Lower lobe of right lung (tissue), 2 donors: ENCODE results near the gene RSPH3. TPM values are rescaled to one million over a fixed set of nuclear protein-coding genes. Genes with fewer than 3 reads are reported as not detected.
"Not testable (repeated sequence)": the region's sequence is repeated elsewhere in the genome, so short reads cannot be mapped to it uniquely, and the experiment has no call there.

ENCODE experiments used
- ATAC-seq, 2 donors: fragments of 200-7000 bp; cut with Tn5 transposase; one replicate each; pipeline ENCODE4 v1.9.1; 2020 to 2022; ENCODE audit warnings: mild to moderate bottlenecking in 2 of 2, moderate library complexity in 2 of 2
- DNase-seq: peaks from one replicate; pipeline ENCODE4 v3.0.0-alpha.2; 2020
- H3K27ac ChIP-seq: fragments of 200-600 bp; one replicate; pipeline ENCODE4 v1.8.0; 2022
- H3K27me3 ChIP-seq: fragments of 200-600 bp; one replicate; pipeline ENCODE4 v1.8.0; 2022; ENCODE audit warnings: low read depth
- H3K36me3 ChIP-seq: fragments of 200-600 bp; one replicate; pipeline ENCODE4 v1.8.0; 2022; ENCODE audit warnings: mild to moderate bottlenecking
- H3K4me1 ChIP-seq: fragments of 200-600 bp; one replicate; pipeline ENCODE4 v1.8.0; 2022
- H3K4me3 ChIP-seq: fragments of 200-600 bp; one replicate; pipeline ENCODE4 v1.8.0; 2022; ENCODE audit warnings: mild to moderate bottlenecking
- H3K9me3 ChIP-seq: fragments of 200-600 bp; one replicate; pipeline ENCODE4 v1.8.0; 2022
- intact Hi-C: fragments of 100-400 bp; cut with DNase I; formaldehyde crosslinking; loops from one replicate; pipeline ENCODE4 v1.11.0; 2022
- total RNA-seq: library from RNA; stranded (reverse); fragmentation: NEBNext Ultra II Directional; extraction: Animal tissue kit (Norgen Biotek cat#: 25700); gene quantifications from one replicate; pipeline ENCODE4 v1.2.1, GENCODE V29; 2021
- TF ChIP-seq, protein P1 (sequence below): fragments of 200-600 bp; IDR thresholded peaks from one replicate; pipeline ENCODE4 v1.8.0; 2022; ENCODE audit warnings: antibody characterized with exemption, mild to moderate bottlenecking
- donor health status: DM: no; HTN: yes; CAD: no; lungs with severe emphysema.

The RSPH3 gene
- total RNA-seq, 1 donor from 2014 or later = 24.2 TPM

DNA sequence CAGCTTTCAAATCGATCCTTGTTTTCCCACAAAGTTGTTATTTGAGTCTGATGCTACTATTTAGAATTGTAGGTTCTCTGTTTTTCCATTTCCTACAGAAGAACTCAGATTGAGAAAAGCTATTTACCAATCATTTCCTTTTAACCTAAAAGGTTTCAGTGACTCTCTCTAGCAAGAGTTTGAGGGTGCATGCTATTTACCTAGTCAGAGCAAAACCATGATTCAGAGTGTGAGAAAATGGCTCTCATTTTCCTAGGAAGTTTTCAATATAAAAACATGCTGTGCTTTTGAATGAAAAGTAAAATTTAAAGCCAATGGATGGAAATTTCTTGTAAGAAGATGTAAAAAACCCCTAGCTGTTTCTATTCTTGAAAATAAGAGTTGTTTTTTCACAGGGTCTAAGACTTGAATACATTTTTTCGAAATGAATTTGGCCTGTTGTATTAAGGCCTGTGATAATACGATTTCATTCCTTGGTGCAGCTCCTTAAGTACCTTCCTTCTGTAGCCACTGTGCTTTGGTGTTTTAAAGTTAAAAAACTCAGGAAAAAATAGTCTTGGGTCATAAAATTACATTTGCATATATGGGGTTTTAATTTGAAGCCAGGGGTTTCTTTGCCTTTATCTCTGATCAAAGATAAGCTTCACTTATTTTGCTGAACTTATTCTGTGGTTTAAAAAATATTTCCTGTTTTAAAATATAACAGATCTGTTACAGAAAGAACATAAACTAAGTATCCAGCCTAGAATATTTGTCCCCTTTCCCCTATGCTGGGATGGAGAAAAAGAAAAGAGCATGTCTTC lies 18.0 kb upstream of the RSPH3 start:
- Histone ChIP-seq H3K4me1 (peaks cover 9% of the 10 kb centered on the region), H3K4me3 (no peak overlapping the region), H3K27me3 (no peaks in the 10 kb centered on the region), H3K9me3 (no peaks in the 10 kb centered on the region), H3K27ac (no peak overlapping the region), H3K36me3 (no peaks in the 10 kb centered on the region)
- intact Hi-C loops = no loop called here
- TF ChIP-seq, protein P1, sequence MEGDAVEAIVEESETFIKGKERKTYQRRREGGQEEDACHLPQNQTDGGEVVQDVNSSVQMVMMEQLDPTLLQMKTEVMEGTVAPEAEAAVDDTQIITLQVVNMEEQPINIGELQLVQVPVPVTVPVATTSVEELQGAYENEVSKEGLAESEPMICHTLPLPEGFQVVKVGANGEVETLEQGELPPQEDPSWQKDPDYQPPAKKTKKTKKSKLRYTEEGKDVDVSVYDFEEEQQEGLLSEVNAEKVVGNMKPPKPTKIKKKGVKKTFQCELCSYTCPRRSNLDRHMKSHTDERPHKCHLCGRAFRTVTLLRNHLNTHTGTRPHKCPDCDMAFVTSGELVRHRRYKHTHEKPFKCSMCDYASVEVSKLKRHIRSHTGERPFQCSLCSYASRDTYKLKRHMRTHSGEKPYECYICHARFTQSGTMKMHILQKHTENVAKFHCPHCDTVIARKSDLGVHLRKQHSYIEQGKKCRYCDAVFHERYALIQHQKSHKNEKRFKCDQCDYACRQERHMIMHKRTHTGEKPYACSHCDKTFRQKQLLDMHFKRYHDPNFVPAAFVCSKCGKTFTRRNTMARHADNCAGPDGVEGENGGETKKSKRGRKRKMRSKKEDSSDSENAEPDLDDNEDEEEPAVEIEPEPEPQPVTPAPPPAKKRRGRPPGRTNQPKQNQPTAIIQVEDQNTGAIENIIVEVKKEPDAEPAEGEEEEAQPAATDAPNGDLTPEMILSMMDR = no peak
- ATAC-seq (no peak), DNase-seq (no peak)

DNA sequence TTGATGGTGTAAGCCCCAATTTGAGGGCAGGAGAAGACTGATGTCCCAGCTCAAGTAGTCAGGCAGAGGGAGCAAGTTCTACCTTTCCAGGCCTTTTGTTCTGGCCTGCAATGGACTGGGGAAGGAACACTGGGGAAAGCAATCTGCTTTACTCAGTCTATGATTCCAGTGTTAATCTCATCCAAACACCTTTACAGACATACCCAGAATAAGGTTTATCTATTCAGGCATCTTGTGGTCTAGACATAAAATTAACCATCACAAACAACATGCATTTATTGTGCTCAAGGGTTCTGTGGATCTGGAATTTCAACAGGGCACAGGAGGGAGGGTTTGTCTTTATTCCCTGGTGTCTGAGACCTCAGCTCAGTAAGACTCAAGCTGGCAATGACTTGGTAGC lies 14.4 kb upstream of the RSPH3 start:
- intact Hi-C loops = no loop called here
- Histone ChIP-seq H3K36me3 (no peaks in the 10 kb centered on the region), H3K4me1 (peaks cover 9% of the 10 kb centered on the region), H3K27ac (no peak overlapping the region), H3K4me3 (no peak overlapping the region), H3K9me3 (no peaks in the 10 kb centered on the region), H3K27me3 (no peaks in the 10 kb centered on the region)
- DNase-seq = no peak
- TF ChIP-seq, protein P1 = no peak
- ATAC-seq = no peak

DNA sequence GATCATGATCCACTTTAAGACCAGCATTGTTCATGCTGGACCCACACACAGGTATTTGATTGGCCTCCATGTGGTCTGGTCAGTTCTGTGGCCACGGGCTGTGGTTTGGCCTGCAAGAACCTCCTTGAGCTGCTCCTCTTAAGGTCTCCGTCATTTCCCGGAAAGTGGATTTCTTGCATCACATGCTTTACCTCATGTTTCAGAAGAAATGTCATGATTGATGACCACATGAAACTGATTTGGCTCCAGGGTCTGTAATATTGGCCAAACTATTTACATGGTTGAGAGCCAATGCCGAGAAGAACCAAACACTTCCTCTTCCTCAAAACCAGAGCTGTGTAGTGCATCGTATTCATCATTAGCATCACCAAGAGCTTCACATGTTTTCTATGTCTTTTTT lies 13.2 kb upstream of the RSPH3 start:
- H3K9me3 ChIP-seq = no peaks in the 10 kb centered on the region
- no peaks in the 10 kb centered on the region for H3K27me3 ChIP-seq
- peak in 1 of 2 donors; percentile 21 for ATAC-seq
- intact Hi-C loops = no loop called here
- H3K4me3 ChIP-seq = no peak overlapping the region
- no peak for DNase-seq
- no peaks in the 10 kb centered on the region for H3K36me3 ChIP-seq
- H3K27ac ChIP-seq = no peak overlapping the region
- peaks cover 9% of the 10 kb centered on the region for H3K4me1 ChIP-seq
- TF ChIP-seq, protein P1 = no peak

DNA sequence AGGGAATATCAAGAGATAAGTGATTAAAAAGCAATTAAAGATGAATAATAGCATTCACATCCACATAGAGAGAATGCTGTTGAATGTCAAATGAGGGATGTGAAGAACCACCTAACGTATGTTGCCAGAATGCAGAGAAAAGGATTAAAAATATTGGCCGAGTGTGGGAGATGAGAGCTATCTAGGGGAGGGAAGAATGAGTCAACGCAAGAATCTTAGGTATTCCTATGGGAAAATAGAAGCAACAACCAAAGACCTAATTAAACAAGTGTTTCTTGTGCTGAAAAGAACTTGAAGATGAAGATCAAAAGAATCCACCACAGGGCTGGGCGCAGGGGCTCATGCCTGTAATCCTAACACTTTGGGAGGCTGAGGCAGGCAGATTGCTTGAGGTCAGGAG lies 12.2 kb upstream of the RSPH3 start:
- no peaks in the 10 kb centered on the region for H3K9me3 ChIP-seq
- no peak overlapping the region for H3K4me3 ChIP-seq
- H3K36me3 ChIP-seq = no peaks in the 10 kb centered on the region
- H3K27ac ChIP-seq = no peak overlapping the region
- H3K27me3 ChIP-seq = no peaks in the 10 kb centered on the region
- DNase-seq (no peak), ATAC-seq (no peak)
- H3K4me1 ChIP-seq = no peaks in the 10 kb centered on the region
- intact Hi-C loops = no loop called here
- TF ChIP-seq, protein P1 = no peak

DNA sequence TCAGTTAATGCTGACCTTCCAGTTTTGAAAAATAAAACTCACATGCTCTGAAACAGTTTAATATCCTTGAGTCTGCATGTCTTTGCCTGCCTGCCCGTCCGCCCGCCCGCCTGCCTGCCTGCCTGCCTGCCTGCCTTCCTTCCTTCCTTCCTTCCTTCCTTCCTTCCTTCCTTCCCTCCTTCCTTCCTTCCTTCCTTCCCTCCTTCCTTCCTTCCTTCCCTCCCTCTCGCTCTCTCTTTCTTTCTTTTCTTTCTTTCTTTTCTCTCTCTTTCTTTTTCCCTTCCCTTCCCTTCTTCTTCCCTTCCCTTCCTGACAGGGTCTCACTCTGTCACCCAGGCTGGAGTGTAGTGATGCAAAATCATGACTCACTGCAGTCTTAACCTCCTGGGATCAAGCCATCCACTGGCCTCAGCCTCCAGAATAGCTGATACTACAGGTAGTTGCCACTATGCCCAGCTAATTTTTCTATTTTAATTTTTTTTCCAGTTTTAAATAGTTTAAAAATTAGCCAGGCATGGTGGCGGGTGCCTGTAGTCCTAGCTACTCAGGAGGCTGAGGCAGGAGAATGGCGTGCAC lies 10.1 kb upstream of the RSPH3 start:
- H3K9me3 ChIP-seq, H3K27me3 ChIP-seq, intact Hi-C loops, DNase-seq, ATAC-seq, H3K4me1 ChIP-seq, H3K27ac ChIP-seq, H3K4me3 ChIP-seq, H3K36me3 ChIP-seq: not testable (repeated sequence)

DNA sequence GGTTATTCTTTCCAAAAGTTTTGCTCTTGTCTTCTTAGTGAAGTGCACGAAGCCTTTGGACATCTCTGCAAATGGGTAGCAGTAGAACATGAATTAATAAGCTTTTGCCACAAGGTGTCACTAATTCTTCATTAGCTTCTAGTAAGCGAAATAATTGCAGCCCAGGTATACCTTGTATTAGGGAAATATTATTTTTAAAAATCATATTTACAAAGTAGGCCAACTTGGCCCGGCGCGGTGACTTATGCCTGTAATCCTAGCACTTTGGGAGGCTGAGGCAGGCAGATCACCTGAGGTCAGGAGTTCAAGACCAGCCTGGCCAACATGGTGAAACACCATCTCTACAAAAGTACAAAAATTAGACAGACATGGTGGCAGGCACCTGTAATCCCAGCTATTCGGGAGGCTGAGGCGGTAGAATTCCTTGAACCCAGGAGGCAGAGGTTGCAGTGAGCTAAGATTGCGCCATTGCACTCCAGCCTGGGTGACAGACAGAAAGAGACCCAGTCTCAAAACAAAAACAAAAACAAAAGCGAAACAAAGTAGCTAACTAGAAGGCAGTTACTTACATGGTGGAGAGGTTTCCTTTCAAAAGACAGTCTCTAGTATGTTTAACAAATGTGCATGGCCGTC lies 8.8 kb upstream of the RSPH3 start:
- Histone ChIP-seq H3K4me1 (no peaks in the 10 kb centered on the region), H3K27me3 (no peaks in the 10 kb centered on the region), H3K36me3 (no peaks in the 10 kb centered on the region), H3K4me3 (no peak overlapping the region), H3K9me3 (no peaks in the 10 kb centered on the region), H3K27ac (no peak overlapping the region)
- DNase-seq (no peak), ATAC-seq (peak; percentile 66 to 81)
- intact Hi-C loops = no loop called here
- TF ChIP-seq, protein P1 = peak; percentile 43
